Fibroblast of skin of right biceps (primary cell): ENCODE measurements around the gene PARD6B.
"Not testable (repeated sequence)": the region's sequence is repeated elsewhere in the genome, so short reads cannot be mapped to it uniquely, and the experiment has no call there.

Source experiments
- DNase-seq: peaks from one replicate; pipeline ENCODE4 v3.0.0-alpha.2; 2013

The PARD6B gene

GRCh38 chr20:50703651-50704438 lies 27.5 kb upstream of the PARD6B start:
- not testable (repeated sequence) for DNase-seq

- DNase-seq = no peak
Measured at GRCh38 chr20:50704514-50704913, 26.9 kb upstream of the PARD6B start.

GRCh38 chr20:50704971-50705370 lies 26.4 kb upstream of the PARD6B start:
- DNase-seq = peak; percentile 31

- peak; percentile 80 for DNase-seq
Measured at GRCh38 chr20:50708845-50709635, 22.3 kb upstream of the PARD6B start.

- no peak for DNase-seq
Measured at GRCh38 chr20:50709636-50709973, 21.8 kb upstream of the PARD6B start.

DNA sequence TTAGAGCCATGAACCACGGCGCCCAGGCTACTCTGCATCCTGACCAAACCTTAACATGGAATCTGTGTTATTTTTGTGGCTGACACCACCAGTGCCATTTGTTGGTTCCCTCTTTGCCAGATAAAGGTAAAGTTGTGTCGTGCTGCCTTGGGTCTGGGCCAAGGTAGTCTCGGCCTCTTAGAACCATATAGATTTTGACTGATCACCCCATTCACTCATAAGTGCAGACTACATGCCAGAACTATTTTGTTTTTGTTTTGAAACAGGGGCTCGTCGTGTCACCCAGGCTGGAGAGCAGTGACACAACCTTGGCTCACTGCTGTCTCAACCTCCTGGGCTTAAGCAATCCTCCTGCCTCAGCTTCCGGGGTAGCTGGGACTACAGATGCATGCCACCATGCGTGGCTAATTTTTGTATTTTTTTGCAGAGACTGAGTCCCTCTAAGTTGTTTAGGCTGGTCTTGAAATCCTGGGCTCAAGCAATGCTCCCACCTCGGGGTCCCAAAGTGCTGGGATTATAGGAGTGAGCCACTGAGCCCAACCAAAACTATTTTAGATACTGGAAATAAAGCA lies 20.8 kb upstream of the PARD6B start:
- DNase-seq = peak; percentile 24

GRCh38 chr20:50711113-50711825 lies 20.1 kb upstream of the PARD6B start:
- no peak for DNase-seq

- no peak for DNase-seq
Measured at GRCh38 chr20:50712771-50713656, 18.4 kb upstream of the PARD6B start.

DNA sequence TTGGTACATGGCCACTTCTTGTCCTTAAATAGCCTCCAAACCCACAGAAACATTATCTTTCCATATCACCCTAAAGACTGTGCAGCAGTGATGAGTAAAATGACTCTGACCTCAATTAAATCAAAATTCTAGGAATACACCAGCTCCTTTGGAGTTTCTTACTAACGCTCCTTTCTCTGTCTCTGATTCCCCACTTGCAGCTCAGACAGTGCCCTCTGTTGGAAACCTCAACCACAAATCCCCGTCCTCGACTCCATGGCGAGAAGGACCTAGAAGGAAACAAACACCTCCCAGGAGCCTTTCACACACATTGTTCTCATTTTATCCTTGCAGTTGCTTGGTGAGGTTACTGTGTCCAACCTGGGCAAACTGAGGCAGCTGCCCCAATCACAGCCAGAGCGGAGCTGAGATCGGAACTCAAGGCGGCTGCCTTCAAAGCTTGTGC lies 17.7 kb upstream of the PARD6B start:
- DNase-seq = peak; percentile 31

DNA sequence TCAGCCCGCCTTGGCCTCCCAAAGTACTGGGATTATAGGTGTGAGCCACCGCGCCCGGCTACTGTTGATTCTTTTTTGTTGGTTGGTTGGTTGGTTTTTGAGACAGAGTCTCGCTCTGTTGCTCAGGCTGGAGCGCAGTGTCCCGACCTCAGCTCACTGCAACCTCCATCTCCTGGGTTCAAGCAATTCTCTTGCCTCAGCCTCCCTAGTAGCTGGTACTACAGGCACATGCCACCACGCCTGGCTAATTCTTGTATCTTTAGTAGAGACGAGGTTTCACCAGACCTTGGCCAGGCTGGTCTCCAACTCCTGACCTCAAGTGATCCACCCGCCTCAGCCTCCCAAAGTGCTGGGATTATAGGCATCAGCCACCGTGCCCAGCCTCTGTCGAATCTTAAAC lies 17.0 kb upstream of the PARD6B start:
- DNase-seq = not testable (repeated sequence)

- no peak for DNase-seq
Measured at GRCh38 chr20:50715694-50716093, 15.7 kb upstream of the PARD6B start.

DNA sequence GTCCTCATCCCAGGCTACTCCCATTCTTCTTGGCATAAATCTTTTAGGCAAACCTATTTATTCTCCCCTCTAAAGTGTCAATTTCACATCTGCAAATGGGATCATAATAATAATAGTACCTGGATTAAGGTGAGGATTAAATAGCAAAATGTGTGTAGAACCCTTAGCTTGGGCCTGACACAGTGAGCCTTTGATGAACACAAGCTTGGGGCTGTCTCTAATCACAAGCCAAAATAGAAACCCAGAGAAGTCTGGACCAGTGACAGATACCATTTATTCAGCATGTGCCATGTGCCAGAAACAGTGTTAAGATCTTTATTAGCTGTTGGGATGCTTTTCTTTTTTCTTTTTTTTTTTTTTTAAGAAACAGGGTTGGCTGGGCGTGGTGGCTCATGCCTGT lies 14.9 kb upstream of the PARD6B start:
- DNase-seq = no peak

- DNase-seq = no peak
Measured at GRCh38 chr20:50717312-50717711, 14.1 kb upstream of the PARD6B start.

GRCh38 chr20:50717974-50718761 lies 13.2 kb upstream of the PARD6B start:
- DNase-seq = no peak

DNA sequence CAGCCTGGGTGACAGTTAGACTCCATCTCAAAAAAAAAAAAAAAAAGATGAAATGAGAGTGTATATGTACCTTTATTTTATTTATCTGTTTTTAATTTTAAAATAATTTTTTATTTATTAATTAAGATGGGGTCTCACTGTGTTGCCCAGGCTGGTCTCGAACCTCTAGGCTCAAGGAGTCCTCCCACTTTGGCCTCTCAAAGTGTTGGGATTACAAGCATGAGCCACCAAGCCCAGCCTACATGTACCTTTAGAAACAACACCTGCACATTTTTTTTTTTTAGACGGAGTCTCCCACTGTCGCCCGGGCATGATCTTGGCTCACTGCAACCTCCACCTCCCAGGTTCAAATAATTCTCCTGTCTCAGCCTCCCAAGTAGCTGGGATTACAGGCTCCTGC lies 12.1 kb upstream of the PARD6B start:
- no peak for DNase-seq

- no peak for DNase-seq
Measured at GRCh38 chr20:50720026-50720425, 11.4 kb upstream of the PARD6B start.

- DNase-seq = no peak
Measured at GRCh38 chr20:50720582-50720981, 10.8 kb upstream of the PARD6B start.

- DNase-seq = no peak
Measured at GRCh38 chr20:50721881-50722281, 9.5 kb upstream of the PARD6B start.

DNA sequence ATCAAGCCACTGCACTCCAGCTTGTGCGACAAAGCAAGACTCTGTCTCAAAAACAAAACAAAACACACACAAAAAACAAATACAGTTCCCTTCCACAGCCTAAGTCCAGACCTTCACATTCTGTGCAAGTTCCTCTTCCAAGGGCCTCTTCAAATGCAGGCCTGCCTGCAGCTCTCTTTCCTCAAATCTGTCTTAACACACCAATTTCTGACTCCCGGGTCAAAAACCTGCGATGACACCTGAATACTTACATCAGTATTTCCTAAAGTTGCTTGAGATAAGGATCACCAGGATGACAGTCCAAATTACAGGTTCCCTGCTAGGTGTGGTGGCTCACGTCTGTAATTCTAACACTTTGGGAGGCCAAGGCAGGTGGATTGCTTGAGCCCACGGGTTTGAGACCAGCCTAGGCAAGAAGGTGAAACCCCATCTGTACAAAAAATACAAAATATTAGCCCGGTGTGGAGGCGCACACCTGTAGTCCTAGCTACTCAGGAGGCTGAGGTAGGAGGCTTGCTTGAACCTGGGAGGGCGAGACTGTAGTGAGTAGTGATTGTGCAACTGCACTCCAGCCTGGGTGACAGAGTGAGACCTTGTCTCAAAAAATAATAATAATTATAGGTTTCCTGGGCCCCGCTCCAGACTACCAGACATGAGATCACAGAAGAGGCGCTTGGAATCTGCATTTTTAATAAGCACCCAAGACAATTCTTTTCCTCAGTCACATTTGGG lies 8.8 kb upstream of the PARD6B start:
- DNase-seq = no peak

DNA sequence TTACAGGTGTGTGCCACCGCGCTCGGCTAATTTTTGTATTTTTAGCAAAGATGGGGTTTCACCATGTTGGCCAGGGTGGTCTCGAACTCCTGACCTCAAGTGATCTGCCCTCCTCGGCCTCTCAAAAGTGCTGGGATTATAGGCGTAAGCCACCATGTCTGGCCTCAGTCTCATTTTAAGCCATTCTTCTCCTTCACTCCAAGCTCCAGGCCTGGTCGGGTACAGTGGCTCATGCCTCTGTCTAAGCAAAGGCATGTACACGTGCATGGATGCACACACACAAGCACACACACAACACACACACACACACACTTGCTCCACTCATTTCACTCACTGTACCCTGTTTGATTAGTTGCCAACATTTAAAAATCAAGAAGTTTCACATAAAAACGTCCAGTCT lies 7.7 kb upstream of the PARD6B start:
- no peak for DNase-seq
